DND-41 (cell line): ENCODE results near the gene WHRN.

Experiments used
- ATAC-seq: fragments of 200-7000 bp; cut with Tn5 transposase; 3 replicates; pipeline ENCODE4 v1.9.1; 2021; ENCODE audit warnings: low read depth; ENCODE audit not compliant: insufficient read depth
- DNase-seq: peaks from one replicate; pipeline ENCODE4 v3.0.0-alpha.2; 2020
- H2AFZ ChIP-seq: 2 replicates; pipeline ENCODE4 v1.6.0; 2012; ENCODE audit warnings: low read depth, low read length
- H3K27ac ChIP-seq: 2 replicates; pipeline ENCODE4 v1.5.1; 2012; ENCODE audit warnings: low read length, inconsistent platforms
- H3K27me3 ChIP-seq: fragments of 200-600 bp; sonication (generic); 2 replicates; pipeline ENCODE4 v1.6.0; 2012; ENCODE audit warnings: low read length, mild to moderate bottlenecking, inconsistent platforms; ENCODE audit not compliant: insufficient read depth, poor library complexity
- H3K36me3 ChIP-seq: 2 replicates; pipeline ENCODE4 v1.5.1; 2012; ENCODE audit warnings: low read length, inconsistent platforms; ENCODE audit not compliant: insufficient read depth
- H3K4me1 ChIP-seq: 2 replicates; pipeline ENCODE4 v1.5.1; 2012; ENCODE audit warnings: mild to moderate bottlenecking, low read length; ENCODE audit not compliant: insufficient read depth
- H3K4me2 ChIP-seq: 2 replicates; pipeline ENCODE4 v1.6.0; 2012; ENCODE audit warnings: mild to moderate bottlenecking, moderate library complexity, low read length, inconsistent platforms; ENCODE audit not compliant: insufficient read depth
- H3K4me3 ChIP-seq, 2 experiments: fragments of 200-600 bp in 1 of 2; shearing (Covaris generic) in 1 of 2; 2 replicates each; pipeline ENCODE4 v1.5.1; 2012 to 2016; ENCODE audit warnings: inconsistent platforms in 2 of 2, low read length in 2 of 2, mild to moderate bottlenecking in 2 of 2, low read depth in 1 of 2, moderate library complexity in 1 of 2
- H3K79me2 ChIP-seq: 2 replicates; pipeline ENCODE4 v1.6.0; 2012; ENCODE audit warnings: low read length, inconsistent platforms; ENCODE audit not compliant: insufficient read depth
- H3K9ac ChIP-seq: 2 replicates; pipeline ENCODE4 v1.6.0; 2012; ENCODE audit warnings: low read depth, mild to moderate bottlenecking, inconsistent platforms, low read length, moderate library complexity
- H3K9me3 ChIP-seq: 2 replicates; pipeline ENCODE4 v1.5.1; 2012; ENCODE audit warnings: low read length, moderate library complexity, mild to moderate bottlenecking, inconsistent platforms; ENCODE audit not compliant: insufficient read depth, severe bottlenecking
- H4K20me1 ChIP-seq: 2 replicates; pipeline ENCODE4 v1.6.0; 2012; ENCODE audit warnings: low read length; ENCODE audit not compliant: insufficient read depth
- EZH2 ChIP-seq: IDR thresholded peaks from 3 replicates; pipeline ENCODE4 v1.6.1; 2012; ENCODE audit warnings: borderline replicate concordance, low read depth, mild to moderate bottlenecking, moderate library complexity, low read length, inconsistent platforms; ENCODE audit not compliant: severe bottlenecking
- TF ChIP-seq, protein P1 (sequence below): IDR thresholded peaks from 2 replicates; pipeline ENCODE4 v1.5.1; 2012; ENCODE audit warnings: borderline replicate concordance, low read length, moderate library complexity, mild to moderate bottlenecking; ENCODE audit not compliant: poor library complexity, severe bottlenecking; ENCODE audit errors: extremely low read depth

WHRN gene

GRCh38 chr9:114481789-114482188, 23.5 kb downstream of the WHRN start:
- Histone ChIP-seq H3K9ac (no peak overlapping the region), H3K4me3 (no peak overlapping the region), H3K9me3 (no peaks in the 10 kb centered on the region), H4K20me1 (no peaks in the 10 kb centered on the region), H3K27ac (no peak overlapping the region), H2AFZ (no peak overlapping the region), H3K4me2 (no peak overlapping the region), H3K4me1 (no peaks in the 10 kb centered on the region), H3K79me2 (no peaks in the 10 kb centered on the region), H3K36me3 (no peaks in the 10 kb centered on the region), H3K27me3 (no peaks in the 10 kb centered on the region)
- DNase-seq (no peak), ATAC-seq (no peak)
- TF ChIP-seq EZH2, result no peak
- TF ChIP-seq, protein P1, sequence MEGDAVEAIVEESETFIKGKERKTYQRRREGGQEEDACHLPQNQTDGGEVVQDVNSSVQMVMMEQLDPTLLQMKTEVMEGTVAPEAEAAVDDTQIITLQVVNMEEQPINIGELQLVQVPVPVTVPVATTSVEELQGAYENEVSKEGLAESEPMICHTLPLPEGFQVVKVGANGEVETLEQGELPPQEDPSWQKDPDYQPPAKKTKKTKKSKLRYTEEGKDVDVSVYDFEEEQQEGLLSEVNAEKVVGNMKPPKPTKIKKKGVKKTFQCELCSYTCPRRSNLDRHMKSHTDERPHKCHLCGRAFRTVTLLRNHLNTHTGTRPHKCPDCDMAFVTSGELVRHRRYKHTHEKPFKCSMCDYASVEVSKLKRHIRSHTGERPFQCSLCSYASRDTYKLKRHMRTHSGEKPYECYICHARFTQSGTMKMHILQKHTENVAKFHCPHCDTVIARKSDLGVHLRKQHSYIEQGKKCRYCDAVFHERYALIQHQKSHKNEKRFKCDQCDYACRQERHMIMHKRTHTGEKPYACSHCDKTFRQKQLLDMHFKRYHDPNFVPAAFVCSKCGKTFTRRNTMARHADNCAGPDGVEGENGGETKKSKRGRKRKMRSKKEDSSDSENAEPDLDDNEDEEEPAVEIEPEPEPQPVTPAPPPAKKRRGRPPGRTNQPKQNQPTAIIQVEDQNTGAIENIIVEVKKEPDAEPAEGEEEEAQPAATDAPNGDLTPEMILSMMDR, result no peak

- no peaks in the 10 kb centered on the region for H3K4me1 ChIP-seq
- H3K9me3 ChIP-seq, result no peaks in the 10 kb centered on the region
- H3K9ac ChIP-seq, result no peak overlapping the region
- H2AFZ ChIP-seq, result no peak overlapping the region
- H3K27ac ChIP-seq, result no peak overlapping the region
- no peak overlapping the region for H3K4me2 ChIP-seq
- H3K79me2 ChIP-seq, result no peaks in the 10 kb centered on the region
- H3K36me3 ChIP-seq, result no peaks in the 10 kb centered on the region
- TF ChIP-seq, protein P1, result no peak
- no peak for TF ChIP-seq EZH2
- no peaks in the 10 kb centered on the region for H4K20me1 ChIP-seq
- H3K4me3 ChIP-seq, result no peak overlapping the region
- H3K27me3 ChIP-seq, result no peaks in the 10 kb centered on the region
- ATAC-seq (no peak), DNase-seq (no peak)
These were observed 24.4 kb downstream of the WHRN start for GRCh38 chr9:114480746-114481435.

DNA sequence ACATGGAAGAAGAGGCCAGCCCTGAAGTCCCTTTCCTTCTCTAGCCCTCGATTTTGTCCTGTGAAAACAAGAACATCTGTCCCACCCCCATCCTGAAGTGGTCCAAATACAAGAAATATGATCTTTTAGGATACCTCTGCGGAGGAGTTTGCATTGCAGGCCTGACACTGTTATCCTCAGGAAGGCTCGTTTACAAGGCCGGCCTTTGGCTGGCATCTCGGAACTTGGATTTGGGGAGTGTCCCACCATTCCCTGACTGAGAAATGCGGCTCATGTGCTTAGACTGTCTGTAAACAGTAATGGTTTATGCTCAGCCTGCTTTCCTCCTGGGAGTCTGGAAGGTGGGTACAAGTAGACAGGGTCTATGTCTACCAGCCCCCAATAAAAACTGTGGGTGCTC, 26.4 kb downstream of the WHRN start:
- H3K79me2 ChIP-seq, result no peaks in the 10 kb centered on the region

More for the DNA sequence above, 26.4 kb downstream of the WHRN start:
- H3K27ac ChIP-seq, result no peak overlapping the region
- DNase-seq (no peak), ATAC-seq (no peak)
- no peaks in the 10 kb centered on the region for H3K36me3 ChIP-seq
- H3K27me3 ChIP-seq, result peaks cover under 1% of the 10 kb centered on the region
- no peak overlapping the region for H3K4me2 ChIP-seq
- H3K4me3 ChIP-seq, result no peak overlapping the region
- TF ChIP-seq EZH2, result no peak
- TF ChIP-seq, protein P1, result no peak
- H3K4me1 ChIP-seq, result no peaks in the 10 kb centered on the region
- H2AFZ ChIP-seq, result no peak overlapping the region
- no peaks in the 10 kb centered on the region for H3K9me3 ChIP-seq
- no peaks in the 10 kb centered on the region for H4K20me1 ChIP-seq
- H3K9ac ChIP-seq, result no peak overlapping the region
